NCI-H1092 treated with DMSO at 0.1 percent for 48 hours (cell line): ENCODE results near the gene TMEM232.
"Not testable (repeated sequence)": the region's sequence is repeated elsewhere in the genome, so short reads cannot be mapped to it uniquely, and the experiment has no call there.

Source experiments
- DNase-seq: peaks from one replicate; lab custom pipeline; 2025; lab: John Stamatoyannopoulos, UW

The TMEM232 gene

DNA sequence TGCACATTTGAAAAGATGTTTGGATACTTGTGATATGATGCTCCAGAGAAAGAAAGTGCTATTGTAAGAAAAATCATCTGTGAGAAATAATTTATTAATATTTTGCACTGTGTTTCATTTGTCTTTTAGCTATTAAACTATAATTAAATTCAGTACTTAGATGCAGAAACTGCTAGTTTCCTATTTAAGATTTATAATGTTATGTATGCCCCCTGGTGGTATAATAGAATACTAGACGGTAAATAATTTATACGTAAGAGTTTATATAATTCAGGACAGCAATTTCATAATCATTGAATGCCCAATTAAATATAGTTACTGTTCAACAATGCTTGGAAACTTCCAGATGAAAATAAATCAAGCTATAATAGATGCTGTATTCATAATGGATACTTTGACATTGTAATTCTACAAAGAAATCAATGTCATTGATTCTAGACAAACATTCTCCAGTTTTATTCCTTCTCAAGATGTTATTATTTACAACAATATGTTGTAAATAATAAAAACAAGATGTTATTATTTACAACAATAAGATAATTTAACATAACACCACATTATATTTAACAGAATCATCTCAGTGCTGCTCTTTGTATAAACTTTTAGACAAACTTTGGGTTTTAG lies 101.0 kb downstream of the TMEM232 start:
- DNase-seq: peak; percentile 33

DNA sequence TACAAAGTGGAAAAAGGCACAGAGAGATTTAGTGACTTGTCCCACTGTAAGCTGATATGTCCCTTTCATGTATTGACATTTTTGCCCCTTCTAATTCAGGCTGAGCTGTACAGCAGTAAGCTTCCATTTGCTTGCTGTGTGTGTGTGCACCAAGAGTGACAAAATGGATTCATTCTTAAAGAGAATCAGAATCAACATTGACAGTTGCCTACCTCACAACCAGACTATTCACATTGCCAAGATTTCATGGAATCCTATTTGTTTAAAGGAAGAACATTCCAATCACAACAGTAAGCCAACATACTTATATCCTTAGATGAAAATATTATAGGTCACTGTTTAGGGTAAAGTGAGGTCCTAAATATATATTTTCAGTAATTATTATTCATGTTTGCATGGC lies 102.6 kb downstream of the TMEM232 start:
- DNase-seq: no peak

DNA sequence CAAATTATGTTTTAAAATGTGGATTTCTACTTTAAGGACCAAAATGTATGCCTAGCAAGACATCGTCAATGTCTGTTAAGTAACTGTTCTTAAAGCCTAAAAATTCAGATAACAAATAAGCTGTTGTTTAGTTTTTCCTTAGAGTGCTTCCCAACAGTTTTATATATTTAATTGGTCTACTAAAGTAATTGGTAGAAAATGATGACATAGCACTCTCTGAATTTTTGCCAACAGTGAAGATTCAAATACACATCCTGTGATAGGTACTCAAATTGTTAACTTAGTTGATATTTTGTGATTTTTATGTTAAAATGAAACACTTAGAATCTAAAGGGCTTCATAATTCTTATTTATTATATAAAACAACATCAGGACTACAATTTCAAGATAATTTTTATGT lies 107.5 kb downstream of the TMEM232 start:
- DNase-seq: no peak

DNA sequence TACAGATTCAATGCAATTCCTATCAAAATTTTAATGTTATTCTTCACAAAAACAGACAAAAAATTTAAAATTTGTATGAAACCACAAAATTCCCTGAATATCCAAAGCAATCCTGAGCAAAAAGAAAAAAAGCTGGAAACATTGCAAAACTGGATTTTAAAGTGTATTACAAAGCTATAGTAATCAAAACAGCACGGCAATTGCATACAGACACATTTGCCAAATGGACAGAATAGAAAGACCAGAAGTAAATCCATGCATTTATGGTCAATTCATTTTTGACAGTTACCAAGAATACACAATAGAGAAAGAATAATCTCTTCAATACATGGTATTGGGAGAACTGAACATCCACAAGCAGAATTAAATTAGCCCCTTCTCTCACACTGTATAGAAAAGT lies 110.5 kb downstream of the TMEM232 start:
- DNase-seq: no peak

DNA sequence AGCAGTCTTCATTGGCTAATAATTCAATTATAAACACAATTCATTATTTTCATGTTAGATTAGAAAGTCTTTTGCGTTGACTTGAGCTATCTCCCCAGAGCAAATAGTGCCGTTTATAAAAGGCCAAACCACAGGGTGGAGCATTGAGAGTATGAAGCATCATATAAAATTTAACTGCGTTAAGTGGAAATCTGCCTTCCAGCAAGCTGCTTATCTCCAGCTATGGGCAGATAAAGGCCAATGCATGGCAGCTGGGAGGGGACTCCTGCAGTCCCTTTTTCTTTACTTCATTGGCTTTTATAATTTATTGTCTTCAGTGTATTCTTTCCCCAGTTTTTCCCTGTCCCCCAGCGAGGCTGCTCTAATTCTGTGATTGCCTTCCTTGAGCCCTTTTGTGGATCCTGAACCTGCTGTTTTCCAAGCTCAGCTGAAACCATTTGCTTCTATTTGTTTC lies 113.7 kb downstream of the TMEM232 start:
- no peak for DNase-seq

DNA sequence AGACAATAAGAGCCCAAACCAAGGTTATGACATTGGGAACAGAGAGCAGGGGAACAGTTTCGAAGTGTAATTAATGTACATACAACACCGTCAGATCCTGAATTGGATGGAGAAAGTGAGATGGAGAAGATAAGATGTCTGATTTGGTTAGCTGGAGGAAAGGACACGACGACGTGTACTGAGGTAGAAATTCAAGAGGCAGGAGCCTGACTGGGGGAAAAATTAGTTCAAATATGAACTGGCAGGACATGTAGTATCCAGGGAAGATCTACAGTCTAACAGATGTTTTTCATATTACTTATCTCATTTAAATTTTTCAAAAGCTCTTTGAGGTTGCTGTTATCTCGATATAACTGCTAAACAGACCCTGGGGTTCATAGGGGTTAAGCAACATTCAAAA lies 114.7 kb downstream of the TMEM232 start:
- DNase-seq: no peak

DNA sequence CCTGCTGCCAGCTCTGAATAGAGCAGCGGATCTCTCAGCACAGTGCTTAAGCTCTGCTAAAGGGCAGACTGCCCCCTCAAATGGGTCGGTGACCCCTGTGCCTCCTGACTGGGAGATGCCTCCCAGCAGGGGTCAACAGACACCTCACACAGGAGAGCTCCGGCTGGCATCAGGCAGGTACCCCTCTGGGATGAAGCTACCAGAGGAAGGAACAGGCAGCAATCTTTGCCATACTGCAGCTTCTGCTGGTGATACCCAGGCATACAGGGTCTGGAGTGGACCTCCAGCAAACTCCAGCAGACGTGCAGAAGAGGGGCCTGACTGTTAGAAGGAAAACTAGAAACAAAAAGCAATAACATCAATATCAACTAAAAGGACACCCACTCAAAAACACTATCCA lies 131.6 kb downstream of the TMEM232 start:
- no peak for DNase-seq

DNA sequence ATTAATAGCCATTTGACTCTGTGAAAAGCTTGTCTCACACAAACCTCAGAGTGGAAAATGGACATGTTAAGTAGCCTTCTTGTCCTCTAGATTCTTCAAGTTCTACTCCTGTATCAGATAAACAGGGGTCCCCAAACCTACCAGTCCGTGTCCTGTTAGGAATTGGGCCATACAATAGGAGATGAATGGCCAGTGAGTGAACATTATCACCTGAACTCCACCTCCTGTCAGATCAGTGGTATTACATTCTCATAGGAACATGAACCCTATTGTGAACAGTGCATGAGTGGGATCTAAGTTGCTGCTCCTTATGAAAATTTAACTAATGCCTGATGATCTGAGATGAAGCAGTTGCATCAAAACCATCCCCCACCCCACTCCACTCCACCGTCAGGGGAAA lies 136.3 kb downstream of the TMEM232 start:
- DNase-seq: peak; percentile 10

DNA sequence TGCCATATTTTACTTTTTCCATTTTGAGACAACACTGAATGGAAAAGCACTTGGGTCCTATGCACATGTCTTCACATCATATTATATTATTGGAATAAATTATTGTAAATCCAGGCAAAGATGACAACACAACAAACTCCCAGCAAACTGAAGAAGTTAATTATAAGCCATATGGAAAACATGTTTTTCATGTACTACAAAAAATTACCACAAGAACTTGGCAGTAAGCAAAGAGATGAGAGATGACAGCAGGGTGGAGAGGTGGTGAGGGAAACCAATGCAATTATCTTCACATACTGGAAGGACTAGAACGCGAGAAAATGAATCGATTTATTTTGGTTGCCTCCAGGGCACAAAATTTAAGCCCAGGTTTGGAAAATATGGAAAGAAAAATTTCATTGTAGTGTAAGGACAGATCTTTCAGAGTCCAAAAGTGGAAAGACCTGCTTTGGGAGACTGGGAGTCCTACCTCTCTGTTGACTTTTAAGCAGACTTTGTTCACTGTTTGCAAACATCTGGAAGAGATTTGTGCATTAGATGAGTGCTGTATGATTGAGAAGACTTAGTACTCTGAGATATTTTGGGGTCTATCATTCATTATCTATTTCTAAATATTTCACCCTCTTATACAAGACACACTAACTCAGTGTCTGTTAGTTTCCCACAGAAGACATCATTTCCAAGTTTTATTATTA lies 138.0 kb downstream of the TMEM232 start:
- no peak for DNase-seq

DNA sequence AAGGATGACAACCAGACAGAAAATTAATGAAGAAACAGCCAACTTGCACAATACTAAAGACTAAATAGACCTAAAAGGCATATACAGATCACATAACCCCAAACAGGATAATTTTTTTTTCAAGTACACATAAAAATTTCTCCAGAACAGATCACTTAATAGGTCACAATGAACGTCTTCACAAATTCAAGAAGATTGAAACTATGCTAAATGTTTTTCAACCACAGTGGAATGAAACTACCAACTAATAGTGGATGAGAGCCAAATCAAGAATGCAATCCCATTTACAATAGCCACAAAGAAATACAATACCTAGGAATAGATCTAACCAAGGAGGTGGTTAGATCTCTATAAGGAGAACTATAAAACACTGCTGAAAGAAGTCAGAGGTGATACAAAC lies 145.8 kb downstream of the TMEM232 start:
- DNase-seq: no peak

DNA sequence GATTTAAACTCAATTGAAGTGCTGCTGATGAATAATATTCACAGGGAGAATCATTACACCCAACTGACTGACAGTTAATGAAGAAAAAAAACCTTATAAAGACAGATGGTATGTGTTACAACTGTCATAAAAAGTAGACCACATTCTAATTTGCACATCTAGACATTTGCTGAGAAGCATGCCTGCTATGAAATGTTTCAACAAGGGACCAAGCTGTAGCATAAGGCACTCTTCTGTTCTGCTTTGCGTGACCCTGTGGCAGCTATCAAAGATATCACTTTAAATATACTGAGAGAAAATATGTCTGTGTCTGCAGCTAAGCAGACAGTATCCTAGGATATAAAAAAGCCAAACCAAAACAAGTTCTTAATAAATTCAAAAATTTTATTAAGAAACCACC lies 153.7 kb downstream of the TMEM232 start:
- no peak for DNase-seq

DNA sequence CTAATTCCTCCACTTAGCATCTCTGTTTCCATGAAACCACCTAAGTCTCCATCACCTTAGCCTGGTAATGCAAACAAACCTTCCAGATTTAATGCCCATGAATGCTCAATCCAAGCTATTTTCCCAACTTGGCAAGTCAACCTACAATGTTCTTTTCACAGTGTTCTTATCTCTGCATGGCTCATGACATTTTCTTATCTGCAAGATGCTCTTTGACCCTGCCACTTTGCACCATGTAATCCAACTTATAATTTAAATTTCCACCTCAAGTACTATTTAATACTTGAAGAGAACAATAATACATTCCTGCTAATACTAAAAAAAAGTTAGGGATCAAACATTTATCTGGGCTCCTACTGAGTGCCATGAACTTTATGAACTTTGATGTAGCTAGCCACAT lies 164.3 kb downstream of the TMEM232 start:
- no peak for DNase-seq

DNA sequence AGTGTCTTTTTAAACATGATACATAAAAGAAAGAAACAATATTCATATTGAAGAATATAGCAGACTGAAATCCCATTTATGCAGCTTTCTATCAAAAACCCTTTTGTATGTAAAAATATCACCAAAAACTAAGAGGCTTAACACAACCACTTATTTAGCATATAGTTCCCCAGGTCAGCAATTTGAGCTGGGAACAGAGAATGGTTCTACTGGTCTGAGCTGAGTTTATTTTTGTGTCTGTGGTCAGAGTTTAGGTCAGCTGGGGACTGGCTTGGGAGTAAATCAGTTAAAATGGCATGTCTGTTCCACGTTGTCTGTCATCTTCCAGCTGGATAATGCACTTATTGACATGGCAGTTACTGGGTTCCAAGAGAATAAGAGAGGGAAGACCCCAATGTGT lies 165.0 kb downstream of the TMEM232 start:
- no peak for DNase-seq

DNA sequence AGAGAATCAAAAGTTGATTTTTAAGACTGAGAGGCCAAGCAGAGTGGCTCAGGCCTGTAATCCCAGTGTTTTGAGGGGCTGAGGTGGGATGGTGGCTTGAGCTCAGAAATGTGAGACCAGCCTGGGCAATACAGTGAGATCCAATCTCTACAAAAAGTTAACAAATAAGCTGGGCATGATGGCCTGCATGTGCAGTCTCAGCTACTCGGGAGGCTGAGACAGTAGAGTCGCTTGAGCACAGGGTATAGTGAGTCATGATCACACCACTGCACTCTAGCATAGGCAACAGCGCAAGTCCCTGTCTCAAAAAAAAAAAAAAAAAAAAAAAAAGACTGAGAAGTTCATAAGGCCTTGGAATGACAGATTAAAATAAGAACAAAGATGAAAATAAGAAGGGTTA lies 177.2 kb downstream of the TMEM232 start:
- no peak for DNase-seq

DNA sequence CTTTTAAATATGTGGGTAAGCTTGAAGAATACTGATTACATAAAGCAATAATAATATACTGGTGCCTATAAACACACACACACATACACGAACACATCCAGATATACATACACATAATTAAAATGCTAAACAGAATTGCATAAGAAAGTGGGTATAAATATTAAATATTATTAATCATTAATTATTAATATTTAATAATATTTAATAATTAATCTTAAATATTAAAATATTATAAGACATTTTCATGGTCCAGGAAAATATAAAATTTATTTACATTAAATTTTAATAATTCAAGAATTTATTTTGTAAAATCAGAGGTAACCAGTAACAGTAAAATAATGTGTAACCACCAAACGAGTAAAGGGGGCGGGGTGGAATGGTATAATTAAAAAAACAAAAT lies 178.3 kb downstream of the TMEM232 start:
- no peak for DNase-seq

DNA sequence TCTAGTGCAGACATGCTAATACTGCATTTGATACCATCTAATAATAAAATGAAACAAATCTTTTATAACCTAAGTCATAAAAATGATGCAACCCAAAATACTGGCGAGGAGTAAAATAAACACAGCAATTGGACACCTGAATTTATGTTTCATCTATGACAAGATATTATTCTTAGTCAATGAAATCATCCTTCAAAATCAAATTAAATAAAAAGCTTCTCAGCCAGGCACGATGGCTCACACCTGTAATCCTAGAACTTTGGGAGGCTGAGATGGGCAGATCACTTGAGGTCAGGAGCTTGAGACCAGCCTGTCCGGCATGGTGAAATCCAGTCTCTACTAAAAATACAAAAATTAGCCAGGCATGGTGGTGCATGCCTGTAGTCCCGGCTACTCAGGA lies 179.0 kb downstream of the TMEM232 start:
- no peak for DNase-seq

DNA sequence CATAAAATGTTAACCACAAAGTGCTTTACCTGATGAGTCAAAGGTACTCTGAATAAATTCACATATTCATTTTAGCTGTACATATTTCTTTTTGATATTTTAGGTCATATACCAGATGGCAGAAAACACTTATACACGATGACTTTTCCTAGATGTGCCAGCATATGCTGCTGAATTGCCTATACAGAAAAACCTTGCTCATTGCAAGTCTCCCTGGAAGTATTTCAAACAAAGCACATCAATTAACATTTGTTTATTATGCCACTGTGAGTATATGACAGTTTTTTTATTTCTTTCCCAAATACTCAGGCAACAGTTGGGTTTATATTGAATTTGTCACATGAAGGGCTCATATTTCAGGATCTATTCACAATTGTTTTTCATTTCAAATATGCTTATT lies 180.8 kb downstream of the TMEM232 start:
- DNase-seq: no peak

DNA sequence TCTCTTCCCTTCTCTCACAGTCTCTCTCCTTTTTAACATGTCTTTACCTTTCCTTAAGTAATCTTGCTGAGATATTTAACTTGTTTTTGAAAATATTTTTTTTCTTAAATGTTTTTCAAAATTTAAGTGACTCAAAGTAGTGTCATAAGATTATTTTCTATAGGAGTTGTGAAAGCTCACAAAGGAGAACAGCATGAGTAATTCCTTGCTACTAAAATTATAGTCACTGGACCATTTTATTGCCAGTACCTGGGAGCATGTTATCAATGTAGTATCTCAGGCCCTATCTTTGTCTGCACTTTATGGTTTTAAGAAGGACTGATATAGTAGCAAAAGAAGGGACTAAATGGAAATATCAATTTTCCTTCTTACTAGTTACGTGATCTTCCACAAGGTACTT lies 181.9 kb downstream of the TMEM232 start:
- no peak for DNase-seq

DNA sequence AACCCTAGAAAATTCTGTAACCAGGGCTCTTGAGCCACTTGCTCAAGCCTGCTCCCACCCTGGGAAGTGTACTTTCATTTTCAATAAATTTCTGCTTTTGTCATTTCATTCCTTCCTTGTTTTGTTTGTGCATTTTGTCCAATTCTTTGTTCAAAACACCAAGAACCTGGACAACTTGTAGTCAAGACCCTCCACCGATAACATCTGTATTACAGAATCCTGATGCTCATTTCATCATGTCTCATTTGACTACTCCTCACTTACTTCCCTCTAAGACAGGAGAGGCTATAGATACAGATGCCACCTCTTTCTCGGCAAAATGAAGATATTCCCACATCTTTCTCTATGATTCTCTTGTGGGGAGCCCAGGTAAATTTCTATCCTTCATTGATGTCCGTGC lies 183.5 kb downstream of the TMEM232 start:
- no peak for DNase-seq

DNA sequence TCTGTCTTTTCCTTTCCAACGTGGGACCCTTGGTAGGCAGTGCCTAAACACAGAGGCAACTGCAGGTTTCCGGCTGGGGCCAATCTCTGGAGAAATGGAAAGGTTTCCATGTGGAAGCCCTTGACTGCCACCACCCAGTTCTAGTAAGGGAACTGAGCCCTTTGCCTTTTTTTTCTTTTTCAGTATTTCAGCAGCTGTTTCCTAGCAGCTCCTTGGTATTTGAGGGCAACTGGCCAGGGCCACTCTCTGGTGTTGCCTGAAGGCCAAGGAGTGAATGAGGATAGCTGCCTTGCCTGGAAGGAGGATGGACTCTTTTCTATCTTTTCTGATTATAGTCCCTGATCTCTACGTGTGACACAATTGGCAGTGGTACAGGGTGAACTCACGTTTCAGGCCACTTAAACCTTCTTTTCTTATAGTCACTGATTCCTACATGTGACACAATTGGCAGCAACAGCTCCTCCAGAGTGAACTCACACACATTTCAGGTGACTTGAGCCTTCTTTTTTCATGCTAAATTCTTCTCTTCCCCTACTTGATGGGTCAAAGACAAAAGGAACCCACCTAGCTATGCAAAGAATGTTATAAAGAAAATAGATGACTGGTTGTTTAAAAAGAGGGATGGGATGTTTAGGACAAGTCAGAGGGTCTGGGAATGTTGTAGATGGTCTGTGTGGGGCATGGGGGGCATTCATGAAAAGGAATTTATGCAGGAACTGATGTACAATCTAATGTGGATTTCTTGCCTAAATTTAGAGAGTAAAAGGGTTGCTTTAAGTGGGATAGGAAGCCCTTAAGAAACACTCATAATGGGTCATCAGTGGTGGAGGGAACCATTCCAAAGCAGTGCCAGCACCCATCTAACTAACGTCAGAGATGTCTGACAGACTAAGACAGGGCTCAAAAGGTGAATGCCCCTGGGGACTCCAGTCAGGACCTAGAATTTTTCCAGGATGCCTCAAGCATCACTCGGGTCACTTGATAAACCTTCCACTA lies 190.1 kb downstream of the TMEM232 start:
- DNase-seq: no peak

DNA sequence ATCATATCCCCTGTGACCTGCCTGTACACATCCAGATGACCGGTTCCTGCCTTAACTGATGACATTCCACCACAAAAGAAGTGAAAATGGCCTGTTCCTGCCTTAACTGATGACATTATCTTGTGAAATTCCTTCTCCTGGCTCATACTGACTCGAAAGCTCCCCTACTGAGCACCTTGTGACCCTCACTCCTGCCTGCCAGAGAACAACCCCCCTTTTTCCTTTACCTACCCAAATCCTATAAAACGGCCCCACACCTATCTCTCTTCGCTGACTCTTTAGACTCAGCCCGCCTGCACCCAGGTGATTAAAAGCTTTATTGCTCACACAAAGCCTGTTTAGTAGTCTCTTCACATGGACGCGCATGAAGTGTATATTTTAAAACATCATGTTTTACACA lies 191.3 kb downstream of the TMEM232 start:
- DNase-seq: not testable (repeated sequence)

DNA sequence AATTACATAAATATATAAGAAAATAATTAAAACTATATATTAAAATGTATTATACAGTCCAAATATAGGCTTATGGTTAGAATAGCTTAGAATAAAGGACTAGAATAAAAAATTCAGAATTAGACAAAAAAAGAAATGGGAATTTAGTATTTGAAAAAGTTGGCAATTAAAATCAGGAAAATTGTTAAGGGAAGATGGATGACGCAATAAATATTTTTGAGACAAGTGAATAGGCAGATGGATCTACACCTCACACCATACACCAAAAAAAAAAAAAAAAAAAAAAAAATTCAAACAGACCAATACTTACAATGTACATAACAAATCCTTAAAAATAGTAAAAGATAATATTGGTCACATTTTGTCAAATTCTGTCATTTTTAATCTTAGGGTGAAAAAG lies 200.7 kb downstream of the TMEM232 start:
- no peak for DNase-seq

DNA sequence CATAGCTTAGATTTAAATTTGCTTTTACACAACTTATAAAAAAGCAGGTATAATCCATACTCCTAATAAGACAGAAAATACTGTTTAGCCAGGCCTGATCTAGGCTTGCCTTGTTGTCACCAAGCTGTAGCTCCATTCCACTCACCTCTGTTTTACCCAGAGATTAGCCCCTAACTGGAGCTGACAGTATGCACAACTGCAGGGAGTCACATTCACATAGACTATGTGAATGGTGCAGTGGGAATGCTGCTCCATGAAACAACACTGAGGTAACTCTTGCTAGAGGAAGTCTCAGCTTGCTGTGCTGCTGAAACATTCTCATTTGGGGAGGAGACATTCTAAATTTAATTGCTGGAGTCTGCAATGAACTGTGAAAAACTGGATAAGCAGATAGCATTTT lies 209.1 kb downstream of the TMEM232 start:
- DNase-seq: no peak
